Measurements from ENCODE around the gene RNF34.

RNF34 gene

DNA sequence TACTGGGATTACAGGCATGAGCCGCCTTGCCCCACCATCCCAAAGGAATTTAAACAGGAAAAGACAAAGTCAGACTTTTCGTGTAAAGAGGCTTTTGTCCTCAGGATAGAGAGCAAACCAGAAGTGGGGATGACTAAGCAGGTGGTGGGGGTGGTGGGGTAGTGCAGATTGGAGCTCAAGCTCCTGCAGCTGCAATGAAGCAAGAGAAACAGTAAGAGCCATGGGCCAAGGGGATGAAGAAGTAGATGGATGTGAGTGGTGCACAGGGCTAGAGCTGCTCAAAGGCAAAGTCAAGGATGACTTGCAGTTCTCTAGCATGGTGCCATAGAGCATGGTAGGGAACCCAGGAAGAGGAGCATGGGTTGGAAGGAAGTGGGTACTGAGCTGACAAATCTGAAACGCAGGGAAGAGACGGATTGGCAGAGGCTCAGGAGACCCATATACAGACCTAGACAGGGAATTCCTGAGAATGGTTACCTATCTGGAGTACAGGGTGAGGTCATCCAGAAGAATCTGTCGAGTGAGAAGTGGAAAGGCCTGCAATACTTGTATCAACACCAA lies 11.4 kb upstream of the RNF34 start:
- H3K4me3 ChIP-seq (ENCODE audit: low read depth, low read length): no peak overlapping the region

DNA sequence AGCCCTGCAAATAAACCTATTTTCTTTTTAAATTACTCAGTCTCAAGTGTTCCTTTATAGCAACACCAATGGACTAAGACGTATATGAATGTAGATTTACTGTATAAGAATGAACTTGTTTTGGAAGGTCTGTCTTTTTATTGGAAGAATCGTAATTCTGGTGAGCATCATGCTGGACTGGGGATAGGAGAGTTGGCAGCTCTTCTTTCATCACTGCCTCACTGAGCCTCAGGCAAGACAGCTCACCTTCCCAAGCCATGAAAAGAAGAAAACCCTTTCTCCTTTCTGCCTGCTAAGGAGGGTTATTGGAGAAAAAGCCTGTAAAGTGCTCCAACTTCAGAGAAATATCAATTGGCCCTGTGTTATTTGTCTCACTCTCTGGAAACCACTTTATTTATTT lies 9.1 kb upstream of the RNF34 start:
- H3K4me3 ChIP-seq (ENCODE audit: low read depth, low read length): no peak overlapping the region

DNA sequence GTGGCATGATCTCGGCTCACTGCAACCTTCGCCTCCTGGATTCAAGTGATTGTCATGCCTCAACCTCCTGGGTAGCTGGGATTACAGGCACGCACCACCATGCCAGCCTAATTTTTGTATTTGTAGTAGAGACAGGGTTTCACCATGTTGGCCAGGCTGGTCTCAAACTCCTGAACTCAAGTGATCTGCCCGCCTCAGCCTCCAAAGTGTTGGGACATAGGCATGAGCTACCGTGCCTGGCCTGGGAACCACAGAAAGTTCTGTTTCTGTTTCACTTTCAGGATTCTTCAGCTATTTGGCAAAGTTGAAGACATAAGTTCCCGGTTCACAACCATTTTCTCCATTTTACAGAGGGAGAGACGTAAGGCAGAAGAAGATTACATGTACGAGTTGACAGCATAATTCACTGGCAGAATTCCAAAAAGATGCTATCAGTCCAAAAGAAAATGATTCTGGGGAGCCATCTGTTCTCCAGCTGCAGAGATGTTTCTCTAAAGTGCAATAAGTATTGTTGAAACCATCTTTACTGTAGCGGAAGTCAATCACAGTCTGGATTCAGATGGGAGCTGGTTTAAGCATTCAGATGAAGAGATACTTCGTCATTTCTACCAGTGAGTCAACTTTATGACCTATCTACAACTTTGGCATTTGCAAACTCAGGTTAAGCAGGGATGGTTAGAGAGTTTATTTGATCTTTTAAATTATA lies 8.1 kb upstream of the RNF34 start:
- H3K4me3 ChIP-seq (ENCODE audit: low read depth, low read length): no peak overlapping the region

DNA sequence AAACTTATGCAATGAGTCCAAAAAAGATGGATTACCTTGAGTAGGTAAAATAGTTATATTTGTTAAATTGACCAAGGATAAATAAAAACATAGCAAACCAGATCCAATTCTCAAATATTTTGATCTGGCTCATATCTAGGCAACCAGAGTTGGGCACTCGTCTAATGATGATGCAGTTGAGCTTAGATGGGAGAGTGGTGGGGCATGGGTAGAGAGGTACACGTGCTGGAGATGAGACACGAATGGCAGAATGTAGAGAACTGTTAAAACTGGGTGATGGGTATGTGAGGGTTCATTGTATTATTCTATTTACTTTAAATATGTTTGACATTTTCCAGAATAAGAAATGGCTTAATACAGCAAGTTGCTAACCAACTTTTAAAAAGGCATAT lies 7.6 kb upstream of the RNF34 start:
- no peak overlapping the region for H3K4me3 ChIP-seq (ENCODE audit: low read depth, low read length)

DNA sequence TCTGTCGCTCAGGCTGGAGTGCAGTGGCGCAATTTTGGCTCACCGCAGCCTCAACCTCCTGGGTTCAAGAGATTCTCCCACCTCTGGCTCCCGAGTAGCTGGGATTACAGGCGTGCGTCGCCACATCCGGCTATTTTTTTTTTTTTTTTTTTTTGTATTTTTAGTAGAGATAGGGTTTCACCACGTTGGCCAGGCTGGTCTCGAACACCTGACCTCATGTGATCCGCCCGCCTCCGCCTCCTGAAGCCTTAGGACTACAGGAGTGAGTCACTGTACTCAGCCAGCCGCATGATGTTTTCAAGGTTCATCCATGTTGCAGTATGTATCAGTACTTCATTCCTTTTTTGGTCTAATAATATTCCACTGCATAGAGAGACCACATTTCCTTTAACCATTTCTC lies 2.4 kb upstream of the RNF34 start:
- no peak overlapping the region for H3K4me3 ChIP-seq (ENCODE audit: low read depth, low read length)

DNA sequence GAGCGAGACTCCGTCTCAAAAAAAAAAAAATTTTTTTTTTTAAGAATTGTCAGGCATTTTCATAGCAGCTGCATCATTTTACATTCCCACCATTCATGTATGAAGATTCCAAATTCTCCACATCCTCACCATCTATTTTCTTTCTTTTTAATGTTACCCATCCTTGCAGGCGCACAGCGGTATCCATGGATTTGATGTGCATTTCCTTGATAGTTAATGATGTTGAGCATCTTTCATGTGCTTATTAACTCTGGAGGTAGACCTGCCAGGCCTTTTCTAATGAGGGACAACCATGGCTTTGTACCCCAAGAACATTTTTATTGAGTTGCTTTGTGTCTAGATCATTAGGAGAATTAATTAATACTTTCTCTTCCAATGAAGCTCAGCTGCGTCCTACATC lies 1.6 kb upstream of the RNF34 start:
- no peak overlapping the region for H3K4me3 ChIP-seq (ENCODE audit: low read depth, low read length)

DNA sequence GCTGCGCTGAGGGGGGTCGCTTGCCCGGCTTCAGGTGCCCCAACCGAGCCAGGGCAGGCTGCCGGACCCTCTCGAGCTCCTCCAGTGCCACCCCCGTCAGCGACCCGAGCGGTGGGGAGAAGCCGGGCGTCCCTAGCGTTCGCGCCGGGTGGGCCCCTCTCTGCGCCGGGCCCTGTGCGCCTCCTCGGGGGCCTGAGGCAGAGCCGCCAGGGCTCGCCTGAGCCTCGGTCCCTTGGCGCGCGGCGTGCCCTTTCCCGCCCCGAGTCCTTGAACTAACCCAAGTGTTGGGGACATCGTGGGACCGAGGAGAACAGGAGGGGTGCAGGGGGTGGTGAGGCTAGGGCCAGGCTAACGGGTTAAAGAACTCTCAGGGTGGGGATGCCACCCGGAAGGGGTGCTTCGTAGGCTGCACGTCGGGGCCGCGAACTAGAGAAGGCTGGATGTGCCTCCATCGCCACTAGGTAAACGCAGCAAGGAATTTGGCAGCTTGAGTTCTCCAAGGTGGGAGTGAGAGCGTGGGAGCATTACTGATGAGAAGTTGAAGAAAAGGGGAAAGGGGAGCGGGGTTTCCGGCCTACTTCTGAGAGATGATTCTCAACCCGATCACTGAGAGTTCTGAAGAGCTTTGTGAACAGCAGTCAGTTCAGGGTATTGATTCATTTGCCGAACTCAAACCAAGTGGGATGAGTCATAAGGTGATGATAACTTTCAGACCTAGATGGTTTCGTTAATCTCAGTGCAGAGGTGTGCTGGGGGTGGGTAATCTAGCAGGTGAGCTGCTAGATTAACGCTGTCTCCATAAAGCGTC lies 618 bp downstream of the RNF34 start:
- peak overlapping the region; percentile 93 for H3K4me3 ChIP-seq (ENCODE audit: low read depth, low read length)

DNA sequence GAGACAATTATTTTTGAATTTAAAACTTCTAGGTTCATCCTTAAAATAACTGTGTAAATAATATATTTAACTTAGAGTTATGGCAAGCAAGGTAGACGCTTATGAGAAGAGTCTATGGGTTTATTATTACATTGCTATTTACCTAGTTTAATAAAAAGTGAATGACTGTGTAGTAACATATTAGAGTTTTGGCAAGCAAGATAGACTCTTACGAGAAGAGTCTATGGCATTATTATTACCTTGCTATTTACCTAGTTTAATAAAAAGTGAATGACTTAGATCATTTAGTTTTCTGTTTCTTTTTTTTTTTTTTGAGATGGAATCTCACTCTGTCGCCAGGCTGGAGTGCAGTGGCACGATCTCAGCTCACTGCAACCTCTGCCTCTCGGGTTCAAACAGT lies 3.8 kb downstream of the RNF34 start:
- no peak overlapping the region for H3K4me3 ChIP-seq (ENCODE audit: low read depth, low read length)

DNA sequence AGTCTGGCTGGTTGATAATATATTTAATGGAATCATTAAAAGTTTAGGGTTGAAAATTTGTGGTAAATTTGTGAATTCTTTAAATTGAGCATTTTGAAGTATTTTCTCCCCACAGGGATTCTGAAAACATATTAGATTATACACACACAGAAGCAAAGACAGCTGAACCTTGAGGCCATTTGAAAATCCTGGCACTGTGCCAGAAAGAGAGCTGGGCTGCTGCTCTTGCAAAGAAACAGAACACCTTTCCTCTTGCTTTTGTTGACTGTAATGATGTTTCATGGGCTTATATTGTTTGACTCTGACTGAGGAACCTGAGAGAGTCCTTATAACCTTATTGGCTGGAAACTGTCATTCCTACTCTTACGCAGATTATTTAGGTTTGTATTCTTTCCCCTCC lies 4.8 kb downstream of the RNF34 start:
- no peak overlapping the region for H3K4me3 ChIP-seq (ENCODE audit: low read depth, low read length)

DNA sequence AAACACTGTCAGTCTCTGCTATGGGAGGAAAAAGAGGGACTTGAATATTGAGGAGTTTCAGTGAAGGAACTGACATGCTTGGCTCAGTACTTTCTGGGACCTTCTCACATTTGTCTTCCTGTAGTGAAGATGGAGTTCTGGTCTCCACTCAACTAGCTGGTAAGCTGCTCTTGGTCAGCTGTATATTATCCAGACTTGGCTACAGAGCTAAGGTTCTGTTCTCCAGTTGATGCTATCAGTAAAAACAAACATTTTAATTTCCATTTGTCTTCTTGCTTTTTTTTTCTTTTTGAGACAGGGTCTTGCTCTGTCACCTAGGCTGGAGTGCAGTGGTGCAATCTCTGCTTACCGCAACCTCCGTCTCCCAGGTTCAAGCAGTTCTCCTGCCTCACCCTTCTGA lies 5.3 kb downstream of the RNF34 start:
- H3K4me3 ChIP-seq (ENCODE audit: low read depth, low read length): no peak overlapping the region

DNA sequence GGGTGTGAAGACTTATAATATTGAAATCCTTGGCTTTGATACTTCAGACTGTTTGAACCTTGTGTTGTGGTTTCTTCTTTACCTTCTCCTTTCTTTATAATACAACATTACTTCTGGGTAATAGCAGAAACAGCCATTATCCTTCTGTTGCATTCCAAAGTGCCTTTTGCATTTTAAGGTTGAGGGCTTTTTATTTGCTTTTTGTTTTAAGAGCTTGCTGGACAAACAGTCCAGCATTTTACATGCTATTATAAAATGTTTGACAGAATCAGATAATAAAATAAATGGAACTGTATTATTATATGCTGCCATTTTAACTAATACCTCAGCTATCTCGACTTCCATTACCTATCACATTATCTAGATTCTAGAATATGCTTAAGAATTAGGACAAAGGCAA lies 14.0 kb downstream of the RNF34 start:
- no peak overlapping the region for H3K4me3 ChIP-seq (ENCODE audit: low read depth, low read length)

DNA sequence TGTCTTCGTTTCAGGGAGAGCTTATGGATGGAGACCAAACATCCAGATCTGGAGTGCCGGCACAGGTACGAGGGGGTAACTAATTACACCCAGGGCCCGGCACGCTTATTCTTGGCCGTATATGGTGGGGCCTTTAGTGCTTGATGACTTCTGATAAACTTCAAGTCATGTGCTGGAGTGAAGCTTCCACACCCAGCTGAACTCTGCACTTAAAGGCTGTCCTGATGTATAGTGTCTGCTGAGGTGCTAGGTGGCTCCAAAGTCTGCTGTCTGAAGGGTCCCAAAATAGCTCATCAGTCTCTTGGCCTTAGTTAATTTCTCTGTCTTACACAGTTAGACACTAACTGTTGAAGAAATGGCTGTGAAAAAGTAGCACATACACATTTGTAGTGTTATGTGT lies 17.9 kb downstream of the RNF34 start:
- H3K4me3 ChIP-seq (ENCODE audit: low read depth, low read length): no peak overlapping the region

DNA sequence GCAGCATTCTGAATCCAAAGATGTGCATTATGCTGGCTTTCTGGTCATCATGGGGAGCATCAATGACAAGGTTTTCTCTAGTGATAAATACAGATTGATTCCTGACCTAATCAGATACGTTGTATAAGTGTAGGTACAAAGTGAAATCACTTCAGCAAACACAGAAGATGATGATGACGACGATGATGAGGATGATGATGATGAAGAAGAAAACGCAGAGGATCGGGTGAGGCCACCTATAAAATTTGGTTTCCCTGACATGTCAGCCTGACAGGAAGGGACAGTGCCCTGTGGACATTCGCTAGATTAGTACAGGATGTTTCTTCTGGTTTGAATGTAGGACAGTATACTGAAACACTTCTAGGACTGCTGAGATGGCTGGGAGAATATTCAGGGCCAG lies 20.2 kb downstream of the RNF34 start:
- no peak overlapping the region for H3K4me3 ChIP-seq (ENCODE audit: low read depth, low read length)

DNA sequence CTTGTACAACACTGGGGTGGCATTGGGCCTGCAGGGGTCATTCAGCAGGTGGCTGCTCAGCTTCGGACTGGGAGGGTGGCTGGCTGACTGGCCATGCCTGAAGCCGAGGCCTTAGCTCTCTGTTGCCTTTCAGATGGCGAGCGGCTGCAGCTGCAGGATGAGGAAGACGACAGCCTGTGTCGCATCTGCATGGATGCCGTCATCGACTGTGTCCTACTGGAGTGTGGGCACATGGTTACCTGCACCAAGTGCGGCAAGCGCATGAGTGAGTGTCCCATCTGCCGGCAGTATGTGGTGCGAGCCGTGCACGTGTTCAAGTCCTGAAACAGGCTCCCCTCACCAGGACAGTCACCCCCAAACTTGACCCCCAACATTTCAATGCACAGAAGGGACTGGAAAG lies 23.3 kb downstream of the RNF34 start:
- no peak overlapping the region for H3K4me3 ChIP-seq (ENCODE audit: low read depth, low read length)

DNA sequence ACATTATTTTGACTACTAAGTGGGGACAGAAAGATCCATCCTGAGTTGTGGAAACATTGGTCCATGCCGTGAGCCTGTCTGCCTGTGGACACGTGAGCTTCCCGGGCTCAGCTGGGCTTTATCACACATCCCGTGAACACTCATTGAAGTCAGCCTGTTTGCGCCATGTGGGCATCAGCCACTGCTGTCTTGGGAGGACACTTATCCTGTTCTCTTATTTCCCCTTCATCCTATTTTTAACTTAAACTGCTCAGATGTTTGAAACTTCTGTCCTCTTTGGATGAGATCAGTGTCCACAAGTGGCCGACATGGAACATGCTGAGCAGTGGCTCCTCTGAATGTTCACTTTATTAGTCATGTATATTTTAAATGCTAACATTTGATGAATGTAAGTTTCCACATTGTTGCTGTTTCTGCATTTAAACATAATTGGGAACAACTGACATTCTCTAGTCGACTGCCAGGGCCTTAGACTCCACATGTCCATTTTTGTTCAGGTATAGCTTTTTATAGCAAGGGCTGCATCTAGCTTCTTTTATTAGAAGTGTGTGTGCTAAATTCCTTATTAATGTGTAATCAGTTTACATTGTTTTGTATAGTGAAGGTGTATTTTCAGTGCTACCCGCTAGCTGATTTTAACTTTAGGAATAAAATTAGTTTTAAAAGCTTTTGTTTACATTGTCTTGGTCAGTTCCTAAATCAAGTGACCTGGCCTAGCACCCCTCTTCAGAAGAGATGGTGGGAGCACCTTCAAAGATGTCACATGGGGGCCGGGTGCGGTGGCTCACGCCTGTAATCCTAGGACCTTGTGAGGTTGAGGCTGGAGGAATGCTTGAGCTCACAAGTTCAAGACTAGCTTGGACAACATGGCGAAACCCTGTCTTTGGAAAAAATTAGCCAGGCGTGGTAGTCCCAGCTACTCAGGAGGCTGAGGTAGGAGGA lies 24.0 kb downstream of the RNF34 start:
- H3K4me3 ChIP-seq (ENCODE audit: low read depth, low read length): no peak overlapping the region

DNA sequence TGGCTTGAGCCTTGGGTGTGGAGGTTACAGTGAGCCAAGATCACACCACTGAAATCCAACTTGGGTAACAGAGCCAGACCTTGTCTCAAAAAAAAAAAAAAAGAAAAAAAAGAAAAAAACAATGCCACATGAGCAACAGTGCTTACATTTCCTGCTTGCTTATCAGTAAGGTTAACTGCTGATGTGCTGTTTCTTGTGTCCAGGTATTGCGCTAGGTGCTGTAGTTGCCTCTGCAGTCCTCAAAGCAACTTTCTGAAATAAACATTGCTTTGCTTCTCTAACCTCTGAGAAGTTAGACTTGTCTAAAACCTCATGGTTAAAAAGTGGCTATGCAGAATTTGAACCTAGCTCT lies 24.7 kb downstream of the RNF34 start:
- H3K4me3 ChIP-seq (ENCODE audit: low read depth, low read length): no peak overlapping the region

DNA sequence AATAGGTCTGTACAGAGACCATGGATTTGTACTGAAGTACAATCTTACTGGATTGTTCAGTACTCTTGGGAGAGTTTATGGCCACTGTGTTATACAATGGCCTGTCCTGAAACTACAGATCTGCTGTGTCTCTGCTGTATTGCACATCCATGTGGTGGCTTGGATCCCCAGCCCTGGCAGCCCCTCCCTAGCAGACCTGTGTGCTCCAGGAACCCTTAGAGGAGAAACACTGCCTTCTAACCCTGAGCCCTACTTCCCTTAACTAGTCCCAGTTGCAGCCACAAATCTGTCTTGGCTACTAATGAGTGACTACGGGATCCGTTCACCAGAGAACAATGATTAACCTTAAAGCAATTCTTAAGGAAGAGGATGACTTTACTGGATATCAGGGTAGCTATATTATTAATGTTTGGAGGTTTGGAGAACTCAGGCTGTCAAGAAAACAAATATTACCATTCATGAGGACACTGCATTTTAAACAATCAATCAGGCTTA lies 27.7 kb downstream of the RNF34 start:
- H3K4me3 ChIP-seq (ENCODE audit: low read depth, low read length): no peak overlapping the region

DNA sequence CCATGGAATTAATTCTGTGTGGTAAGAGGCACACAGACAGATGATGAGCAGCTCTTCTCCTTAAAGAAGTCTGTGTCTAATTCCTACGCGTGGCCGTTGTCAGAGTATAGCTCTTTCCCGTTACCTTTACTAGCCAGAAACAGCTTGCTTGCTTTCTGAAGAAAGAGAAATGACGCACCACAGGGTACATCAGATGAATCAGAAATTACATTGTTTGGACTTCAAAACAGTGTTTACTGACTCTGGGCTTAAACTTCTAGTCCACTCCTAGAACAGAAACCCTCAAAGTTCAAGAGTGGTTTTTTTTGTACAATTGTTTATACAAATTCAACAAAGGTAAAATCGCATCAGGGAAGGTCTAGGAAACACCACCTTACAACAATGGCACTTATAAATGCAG lies 29.0 kb downstream of the RNF34 start:
- H3K4me3 ChIP-seq (ENCODE audit: low read depth, low read length): no peak overlapping the region

DNA sequence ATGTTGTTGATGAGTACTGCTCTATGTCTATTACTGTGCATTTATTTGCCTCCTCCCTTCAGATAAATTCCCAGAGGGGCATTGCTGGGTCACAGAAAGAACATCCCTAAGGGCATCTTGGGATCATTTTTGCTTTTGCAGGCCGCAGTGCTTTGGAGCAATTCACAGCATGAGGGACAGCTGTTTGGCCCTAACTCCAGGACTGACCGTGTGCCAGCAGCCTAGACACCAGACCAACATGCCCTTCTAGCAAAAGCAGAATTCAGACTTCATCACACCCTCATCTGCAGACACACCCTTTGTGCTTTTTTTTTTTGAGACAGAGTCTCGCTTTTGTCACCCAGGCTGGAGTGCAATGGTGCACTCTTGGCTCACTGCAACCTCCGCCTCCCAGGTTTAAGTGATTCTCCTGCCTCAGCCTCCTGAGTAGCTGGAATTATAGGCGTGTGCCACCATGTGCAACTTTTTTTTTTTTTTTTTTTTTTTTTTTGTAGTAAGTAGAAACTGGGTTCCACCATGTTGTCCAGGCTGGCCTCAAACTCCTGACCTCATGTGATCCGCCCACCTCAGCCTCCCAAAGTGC lies 31.0 kb downstream of the RNF34 start:
- H3K4me3 ChIP-seq (ENCODE audit: low read depth, low read length): no peak overlapping the region

DNA sequence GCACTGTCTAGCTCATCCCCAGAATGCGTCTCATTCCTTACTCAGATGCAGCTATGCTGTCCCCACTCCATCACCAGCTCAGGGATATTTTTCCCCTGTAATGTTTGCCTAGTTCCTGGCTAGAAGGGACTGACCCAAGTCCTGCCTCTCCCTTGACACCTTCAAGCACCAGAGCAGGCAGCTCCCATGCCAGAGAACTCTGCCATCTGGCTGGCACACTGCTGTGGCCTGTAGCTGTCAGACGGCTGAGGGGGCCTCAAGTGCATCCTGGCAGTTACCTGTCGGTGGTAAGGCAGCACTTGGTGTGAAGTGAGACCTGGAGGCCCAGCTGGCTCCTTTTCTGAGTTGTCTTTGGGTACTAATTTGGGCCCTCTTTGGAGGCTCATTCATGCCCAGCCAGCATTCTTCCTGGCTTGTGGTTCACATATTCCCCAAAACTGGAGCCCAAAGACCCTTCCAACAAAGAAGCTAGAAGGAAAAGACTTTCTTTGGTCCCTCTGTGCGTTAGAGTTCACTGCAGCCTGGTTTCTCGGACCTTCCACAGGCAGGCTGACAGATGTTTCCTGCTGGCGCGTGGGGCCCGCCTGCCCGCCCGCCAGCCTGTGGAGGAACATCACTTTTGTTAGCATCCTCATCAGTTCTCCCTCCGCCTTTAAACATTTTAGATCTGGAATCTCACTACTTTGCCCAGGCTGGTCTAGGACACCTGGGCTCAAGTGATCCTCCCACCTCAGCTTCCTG lies 33.0 kb downstream of the RNF34 start:
- H3K4me3 ChIP-seq (ENCODE audit: low read depth, low read length): no peak overlapping the region

All from iPS-11a (cell line).